Kidney epithelial cell (primary cell): ENCODE data around the gene CDH15. TPM values are rescaled to one million over a fixed set of nuclear protein-coding genes. Genes with fewer than 3 reads are reported as not detected.

Experiments
- DNase-seq: peaks from one replicate; pipeline ENCODE4 v3.0.0-alpha.2; 2010; ENCODE audit warnings: low read depth
- H3K27me3 ChIP-seq: 2 replicates; pipeline ENCODE4 v1.6.0; 2011; ENCODE audit warnings: low read length; ENCODE audit not compliant: control insufficient read depth, insufficient read depth
- H3K36me3 ChIP-seq: 2 replicates; pipeline ENCODE4 v1.5.1; 2011; ENCODE audit warnings: low read length; ENCODE audit not compliant: control insufficient read depth, insufficient read depth
- H3K4me3 ChIP-seq: 2 replicates; pipeline ENCODE4 v1.5.1; 2011; ENCODE audit warnings: low read depth, mild to moderate bottlenecking, control low read depth, low read length
- CTCF ChIP-seq: IDR thresholded peaks from 2 replicates; pipeline ENCODE4 v1.5.1; 2011; ENCODE audit warnings: mild to moderate bottlenecking, moderate library complexity, low read length, control low read depth, inconsistent platforms; ENCODE audit not compliant: insufficient read depth, poor library complexity, severe bottlenecking
- total RNA-seq: library from RNA; depleted of rRNA; stranded (reverse); fragments of >200 nt; gene quantifications from 2 replicates; pipeline ENCODE4 v1.2.3, GENCODE V29; 2015

The CDH15 gene
- total RNA-seq, 1 donor from 2014 or later = 0.50 TPM

DNA sequence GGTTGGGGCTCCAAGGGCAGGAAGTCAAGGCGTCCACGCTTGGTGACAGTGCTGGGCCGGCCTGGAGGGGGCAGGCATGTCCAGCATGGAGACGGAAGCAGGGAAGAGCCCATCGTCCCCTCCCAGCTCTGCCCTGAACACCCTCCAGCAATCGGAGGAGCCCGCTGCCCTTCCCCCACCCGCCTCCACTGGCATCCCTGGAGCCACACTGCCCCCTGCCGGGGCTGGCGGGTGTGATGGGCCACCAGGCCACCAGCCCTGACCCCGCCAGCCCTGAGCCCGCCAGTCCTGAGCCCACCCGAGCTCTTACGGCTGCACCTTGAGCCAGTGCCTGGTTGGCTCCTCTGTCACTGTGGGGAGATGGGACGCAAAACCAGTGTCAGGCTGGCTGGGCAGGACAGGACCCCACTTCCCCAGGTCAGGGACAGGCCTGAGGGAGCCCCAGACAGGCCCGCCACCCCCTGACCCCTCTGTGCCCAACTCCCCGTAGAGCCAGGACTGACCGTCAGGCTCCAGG is 4.1 kb upstream of the CDH15 start:
- DNase-seq = no peak
- no peaks in the 10 kb centered on the region for H3K36me3 ChIP-seq
- peak; percentile 91 for TF ChIP-seq CTCF
- H3K4me3 ChIP-seq = no peak overlapping the region
- H3K27me3 ChIP-seq = peaks cover 66% of the 10 kb centered on the region

DNA sequence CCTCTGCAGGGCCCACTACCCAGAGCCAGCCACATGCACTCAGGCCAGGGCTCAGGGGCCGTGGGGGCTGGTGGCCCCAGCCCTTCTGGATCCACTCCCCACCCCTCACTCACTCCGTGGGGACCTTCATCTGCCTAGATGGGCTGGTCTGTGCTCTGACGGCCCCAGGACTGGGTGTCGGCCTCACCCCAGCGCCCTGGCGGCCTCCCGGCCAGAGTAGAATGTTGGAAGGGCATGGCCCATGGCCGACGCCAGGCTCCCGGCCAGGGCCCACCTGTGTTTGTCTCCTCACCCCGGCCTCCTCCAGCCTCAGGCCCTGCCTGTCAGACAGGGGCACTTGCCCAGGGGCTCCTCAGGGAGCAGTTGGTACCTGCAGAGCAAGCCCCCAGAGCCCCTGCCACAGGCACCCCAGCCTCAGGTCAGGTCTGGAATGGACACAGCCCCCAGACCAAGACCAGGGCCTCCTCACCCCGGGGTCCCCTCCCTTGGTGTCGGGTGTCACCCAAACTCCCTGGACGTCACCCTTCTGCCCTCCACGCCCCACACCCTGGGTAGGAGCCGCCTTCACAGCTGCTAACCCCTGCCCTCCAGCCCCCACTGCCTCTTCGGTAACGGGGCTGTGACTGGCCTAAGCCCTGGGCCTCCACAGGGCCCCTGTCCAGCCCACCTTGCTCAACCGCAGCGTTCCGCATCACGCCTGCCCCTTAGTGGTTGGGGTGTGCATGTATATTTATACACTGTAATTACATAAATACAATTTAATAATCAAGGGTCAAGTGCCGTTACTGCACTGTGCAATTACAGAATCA is 3.0 kb upstream of the CDH15 start:
- no peak for DNase-seq
- TF ChIP-seq CTCF = no peak
- H3K27me3 ChIP-seq = peaks cover 73% of the 10 kb centered on the region

GRCh38 chr16:89169778-89170177 is 1.8 kb upstream of the CDH15 start:
- TF ChIP-seq CTCF = no peak
- H3K27me3 ChIP-seq = peaks cover 76% of the 10 kb centered on the region
- DNase-seq = no peak
- H3K4me3 ChIP-seq = no peak overlapping the region
- no peaks in the 10 kb centered on the region for H3K36me3 ChIP-seq

More for the DNA sequence above, 3.0 kb upstream of the CDH15 start:
- Histone ChIP-seq H3K4me3 (no peak overlapping the region), H3K36me3 (no peaks in the 10 kb centered on the region)

GRCh38 chr16:89170346-89171215 is 967 bp upstream of the CDH15 start:
- H3K4me3 ChIP-seq = no peak overlapping the region
- H3K27me3 ChIP-seq = peaks cover 79% of the 10 kb centered on the region
- H3K36me3 ChIP-seq = no peaks in the 10 kb centered on the region
- TF ChIP-seq CTCF = no peak
- no peak for DNase-seq

- no peak overlapping the region for H3K4me3 ChIP-seq
- no peaks in the 10 kb centered on the region for H3K36me3 ChIP-seq
- TF ChIP-seq CTCF = no peak
- no peak for DNase-seq
- peaks cover 80% of the 10 kb centered on the region for H3K27me3 ChIP-seq
Observed at GRCh38 chr16:89172171-89172527, 601 bp downstream of the CDH15 start.
